HEK293 (cell line): Measurements from ENCODE around the gene PLXNA2.

Source experiments
- CTCF ChIA-PET: fragments of 350-600 bp; formaldehyde crosslinking; extraction: SDS; loops from one replicate; lab custom pipeline; 2021; ENCODE audit warnings: antibody characterized with exemption; lab: Yijun Ruan, JAX
- POLR2A ChIA-PET: fragments of 300-600 bp; formaldehyde crosslinking; extraction: SDS; loops from one replicate; lab custom pipeline; 2020; ENCODE audit warnings: antibody characterized with exemption, inconsistent platforms; lab: Yijun Ruan, JAX
- H3K27ac ChIP-seq: fragments of 200-500 bp; sonication (Bioruptor generic); 2 replicates; pipeline ENCODE4 v1.5.1; 2014; ENCODE audit warnings: low read depth, low read length, control low read depth, inconsistent platforms; ENCODE audit errors: extremely low read depth
- H3K36me3 ChIP-seq, 2 experiments: fragments of 200-500 bp in 1 of 2; sonication (Bioruptor generic) in 1 of 2; 1 replicate in 1 of 2; 2 replicates in 1 of 2; pipeline ENCODE4 v1.5.1; 2014 to 2017; ENCODE audit warnings: inconsistent platforms in 2 of 2, low read length in 2 of 2; ENCODE audit not compliant: control insufficient read depth in 2 of 2, insufficient read depth in 1 of 2
- H3K4me1 ChIP-seq: fragments of 200-500 bp; sonication (Bioruptor generic); 2 replicates; pipeline ENCODE4 v1.5.1; 2014; ENCODE audit warnings: mild to moderate bottlenecking, low read length, inconsistent platforms; ENCODE audit not compliant: control insufficient read depth, insufficient read depth
- H3K4me3 ChIP-seq: 2 replicates; pipeline ENCODE4 v1.5.1; 2011; ENCODE audit warnings: low read depth, mild to moderate bottlenecking, control low read depth, low read length, moderate library complexity
- H3K9me3 ChIP-seq: fragments of 200-500 bp; sonication (Bioruptor generic); 2 replicates; pipeline ENCODE4 v1.5.1; 2014; ENCODE audit warnings: low read depth, low read length, inconsistent platforms; ENCODE audit not compliant: control insufficient read depth, insufficient read depth
- GLI2 ChIP-seq: fragments of 450-650 bp; formaldehyde crosslinking; IDR thresholded peaks from 2 replicates; pipeline ENCODE4; 2017; ENCODE audit warnings: missing biosample characterization, missing genetic modification characterization, low read depth, borderline replicate concordance
- KLF10 ChIP-seq: fragments of 450-650 bp; IDR thresholded peaks from 2 replicates; pipeline ENCODE4 v1.5.1; 2018; ENCODE audit warnings: missing biosample characterization, mild to moderate bottlenecking, missing genetic modification characterization
- KLF7 ChIP-seq: fragments of 450-650 bp; formaldehyde crosslinking; IDR thresholded peaks from 2 replicates; pipeline ENCODE4 v1.5.1; 2016; ENCODE audit warnings: missing biosample characterization, missing genetic modification characterization, borderline replicate concordance
- MZF1 ChIP-seq: fragments of 450-650 bp; formaldehyde crosslinking; IDR thresholded peaks from 2 replicates; pipeline ENCODE4 v1.5.1; 2017; ENCODE audit warnings: missing biosample characterization, missing genetic modification characterization, borderline replicate concordance
- REPIN1 ChIP-seq: fragments of 450-650 bp; formaldehyde crosslinking; IDR thresholded peaks from 2 replicates; pipeline ENCODE4 v1.5.1; 2017; ENCODE audit warnings: missing biosample characterization, missing genetic modification characterization, low read depth
- SP2 ChIP-seq: fragments of 450-650 bp; formaldehyde crosslinking; IDR thresholded peaks from 2 replicates; pipeline ENCODE4 v1.5.1; 2016; ENCODE audit warnings: missing biosample characterization, missing genetic modification characterization
- WT1 ChIP-seq: fragments of 450-650 bp; formaldehyde crosslinking; IDR thresholded peaks from 2 replicates; pipeline ENCODE4 v1.5.1; 2016; ENCODE audit warnings: missing biosample characterization, missing genetic modification characterization
- ZBTB48 ChIP-seq: fragments of 450-650 bp; formaldehyde crosslinking; IDR thresholded peaks from 2 replicates; pipeline ENCODE4 v1.5.1; 2016; ENCODE audit warnings: missing biosample characterization, missing genetic modification characterization
- ZEB2 ChIP-seq: fragments of 450-650 bp; formaldehyde crosslinking; IDR thresholded peaks from 2 replicates; pipeline ENCODE4 v1.5.1; 2016; ENCODE audit warnings: missing biosample characterization, missing genetic modification characterization
- ZFP3 ChIP-seq: fragments of 450-650 bp; formaldehyde crosslinking; IDR thresholded peaks from 2 replicates; pipeline ENCODE4 v1.5.1; 2016; ENCODE audit warnings: low read depth, missing biosample characterization, missing genetic modification characterization
- ZIC2 ChIP-seq: fragments of 450-650 bp; formaldehyde crosslinking; IDR thresholded peaks from 2 replicates; pipeline ENCODE4 v1.5.1; 2016; ENCODE audit warnings: missing biosample characterization, missing genetic modification characterization
- ZNF138 ChIP-seq: fragments of 450-650 bp; formaldehyde crosslinking; IDR thresholded peaks from 2 replicates; pipeline ENCODE4 v1.5.1; 2016; ENCODE audit warnings: missing biosample characterization, missing genetic modification characterization, borderline replicate concordance
- ZNF146 ChIP-seq: fragments of 450-650 bp; formaldehyde crosslinking; IDR thresholded peaks from 2 replicates; pipeline ENCODE4 v1.5.1; 2016; ENCODE audit warnings: missing biosample characterization, missing genetic modification characterization
- ZNF174 ChIP-seq: fragments of 450-650 bp; formaldehyde crosslinking; IDR thresholded peaks from 2 replicates; pipeline ENCODE4 v1.5.0; 2017; ENCODE audit warnings: missing biosample characterization, mild to moderate bottlenecking, missing genetic modification characterization
- ZNF175 ChIP-seq: fragments of 450-650 bp; formaldehyde crosslinking; IDR thresholded peaks from 2 replicates; pipeline ENCODE4 v1.5.1; 2016; ENCODE audit warnings: missing biosample characterization, missing genetic modification characterization
- ZNF2 ChIP-seq: fragments of 450-650 bp; formaldehyde crosslinking; IDR thresholded peaks from 2 replicates; pipeline ENCODE4 v1.5.1; 2016; ENCODE audit warnings: missing biosample characterization, missing genetic modification characterization
- ZNF221 ChIP-seq: fragments of 450-650 bp; formaldehyde crosslinking; IDR thresholded peaks from 2 replicates; pipeline ENCODE4 v1.5.1; 2017; ENCODE audit warnings: missing biosample characterization, missing genetic modification characterization, borderline replicate concordance
- ZNF513 ChIP-seq: fragments of 450-650 bp; IDR thresholded peaks from 2 replicates; pipeline ENCODE4 v1.5.1; 2018; ENCODE audit warnings: missing biosample characterization, missing genetic modification characterization
- ZNF558 ChIP-seq: fragments of 450-650 bp; formaldehyde crosslinking; IDR thresholded peaks from 2 replicates; pipeline ENCODE4 v1.5.1; 2016; ENCODE audit warnings: missing biosample characterization, missing genetic modification characterization
- ZNF677 ChIP-seq: fragments of 450-650 bp; IDR thresholded peaks from 2 replicates; pipeline ENCODE4 v1.5.0; 2018; ENCODE audit warnings: missing biosample characterization, mild to moderate bottlenecking, missing genetic modification characterization, moderate library complexity
- ZNF776 ChIP-seq: fragments of 450-650 bp; formaldehyde crosslinking; IDR thresholded peaks from 2 replicates; pipeline ENCODE4 v1.5.0; 2017; ENCODE audit warnings: missing biosample characterization, missing genetic modification characterization, borderline replicate concordance
- ZNF837 ChIP-seq: fragments of 450-650 bp; formaldehyde crosslinking; IDR thresholded peaks from 2 replicates; pipeline ENCODE4 v1.5.1; 2016; ENCODE audit warnings: missing biosample characterization, missing genetic modification characterization
- TF ChIP-seq, protein P1 (sequence below): fragments of 450-650 bp; formaldehyde crosslinking; IDR thresholded peaks from 2 replicates; pipeline ENCODE4 v1.5.1; 2016; ENCODE audit warnings: missing biosample characterization, missing genetic modification characterization
- TF ChIP-seq, protein P2 (sequence below): fragments of 450-650 bp; formaldehyde crosslinking; IDR thresholded peaks from 2 replicates; pipeline ENCODE4 v1.5.1; 2016; ENCODE audit warnings: missing biosample characterization, missing genetic modification characterization
- TF ChIP-seq, protein P3 (sequence below): fragments of 450-650 bp; formaldehyde crosslinking; IDR thresholded peaks from 2 replicates; pipeline ENCODE4 v1.5.1; 2016; ENCODE audit warnings: missing biosample characterization, missing genetic modification characterization
- TF ChIP-seq, protein P4 (sequence below): fragments of 450-650 bp; formaldehyde crosslinking; conservative IDR thresholded peaks from 2 replicates; pipeline ENCODE4 v1.5.1; 2016; ENCODE audit warnings: low read depth, missing biosample characterization, missing genetic modification characterization

The PLXNA2 gene

GRCh38 chr1:208004851-208005250, 239.3 kb downstream of the PLXNA2 start:
- ChIA-PET POLR2A (no interaction called here), CTCF (interaction anchor here (0.6 kb wide), 1 partner anchor 1407 kb away, joined by 3 read pairs; no protein-coding TSS in a partner anchor)
- no peaks in the 10 kb centered on the region for H3K4me1 ChIP-seq
- H3K36me3 ChIP-seq: no peaks in the 10 kb centered on the region
- no peaks in the 10 kb centered on the region for H3K9me3 ChIP-seq
- no peak overlapping the region for H3K27ac ChIP-seq
- no peak overlapping the region for H3K4me3 ChIP-seq
- TF ChIP-seq KLF10 (tag by site-specific recombination): no peak
- no peak for TF ChIP-seq ZIC2 (tag by site-specific recombination)
- TF ChIP-seq ZNF146: no peak
- TF ChIP-seq, protein P1, sequence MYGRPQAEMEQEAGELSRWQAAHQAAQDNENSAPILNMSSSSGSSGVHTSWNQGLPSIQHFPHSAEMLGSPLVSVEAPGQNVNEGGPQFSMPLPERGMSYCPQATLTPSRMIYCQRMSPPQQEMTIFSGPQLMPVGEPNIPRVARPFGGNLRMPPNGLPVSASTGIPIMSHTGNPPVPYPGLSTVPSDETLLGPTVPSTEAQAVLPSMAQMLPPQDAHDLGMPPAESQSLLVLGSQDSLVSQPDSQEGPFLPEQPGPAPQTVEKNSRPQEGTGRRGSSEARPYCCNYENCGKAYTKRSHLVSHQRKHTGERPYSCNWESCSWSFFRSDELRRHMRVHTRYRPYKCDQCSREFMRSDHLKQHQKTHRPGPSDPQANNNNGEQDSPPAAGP (tag by site-specific recombination): no peak
- no peak for TF ChIP-seq ZNF174 (tag by site-specific recombination)
- TF ChIP-seq ZNF513 (tag by site-specific recombination): no peak
- no peak for TF ChIP-seq WT1
- TF ChIP-seq, protein P2, sequence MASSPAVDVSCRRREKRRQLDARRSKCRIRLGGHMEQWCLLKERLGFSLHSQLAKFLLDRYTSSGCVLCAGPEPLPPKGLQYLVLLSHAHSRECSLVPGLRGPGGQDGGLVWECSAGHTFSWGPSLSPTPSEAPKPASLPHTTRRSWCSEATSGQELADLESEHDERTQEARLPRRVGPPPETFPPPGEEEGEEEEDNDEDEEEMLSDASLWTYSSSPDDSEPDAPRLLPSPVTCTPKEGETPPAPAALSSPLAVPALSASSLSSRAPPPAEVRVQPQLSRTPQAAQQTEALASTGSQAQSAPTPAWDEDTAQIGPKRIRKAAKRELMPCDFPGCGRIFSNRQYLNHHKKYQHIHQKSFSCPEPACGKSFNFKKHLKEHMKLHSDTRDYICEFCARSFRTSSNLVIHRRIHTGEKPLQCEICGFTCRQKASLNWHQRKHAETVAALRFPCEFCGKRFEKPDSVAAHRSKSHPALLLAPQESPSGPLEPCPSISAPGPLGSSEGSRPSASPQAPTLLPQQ: no peak
- TF ChIP-seq ZBTB48: no peak
- no peak for TF ChIP-seq ZNF776 (tag by site-specific recombination)
- no peak for TF ChIP-seq ZEB2 (tag by site-specific recombination)
- TF ChIP-seq SP2 (tag by site-specific recombination): no peak
- no peak for TF ChIP-seq ZFP3 (tag by site-specific recombination)
- no peak for TF ChIP-seq KLF7
- TF ChIP-seq ZNF837 (tag by site-specific recombination): no peak
- TF ChIP-seq ZNF2 (tag by site-specific recombination): no peak
- TF ChIP-seq ZNF677 (tag by site-specific recombination): no peak
- TF ChIP-seq, protein P3, sequence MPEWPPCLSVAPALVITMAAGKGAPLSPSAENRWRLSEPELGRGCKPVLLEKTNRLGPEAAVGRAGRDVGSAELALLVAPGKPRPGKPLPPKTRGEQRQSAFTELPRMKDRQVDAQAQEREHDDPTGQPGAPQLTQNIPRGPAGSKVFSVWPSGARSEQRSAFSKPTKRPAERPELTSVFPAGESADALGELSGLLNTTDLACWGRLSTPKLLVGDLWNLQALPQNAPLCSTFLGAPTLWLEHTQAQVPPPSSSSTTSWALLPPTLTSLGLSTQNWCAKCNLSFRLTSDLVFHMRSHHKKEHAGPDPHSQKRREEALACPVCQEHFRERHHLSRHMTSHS (tag by site-specific recombination): no peak
- no peak for TF ChIP-seq ZNF558 (tag by site-specific recombination)

DNA sequence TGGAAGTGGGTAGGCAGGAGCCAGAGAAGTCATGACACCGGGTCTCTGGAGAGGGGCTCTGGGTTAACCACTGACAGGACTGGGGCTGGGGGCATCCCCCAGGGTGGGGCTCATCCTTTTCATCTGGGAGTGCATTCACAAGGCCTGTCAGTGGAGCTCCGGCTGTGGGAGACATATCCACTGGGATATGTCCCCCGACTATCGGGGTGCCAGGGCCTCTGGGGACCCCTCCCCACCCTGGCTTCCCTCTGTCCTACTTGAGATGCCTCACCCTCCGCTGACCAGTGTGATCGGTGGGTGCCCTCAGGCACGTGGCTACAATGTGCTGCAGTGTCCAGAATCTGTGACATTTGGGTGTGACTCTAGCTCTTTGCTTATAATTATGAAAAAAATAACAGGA, 240.9 kb downstream of the PLXNA2 start:
- Histone ChIP-seq H3K36me3 (no peaks in the 10 kb centered on the region), H3K4me3 (no peak overlapping the region), H3K27ac (no peak overlapping the region), H3K4me1 (no peaks in the 10 kb centered on the region), H3K9me3 (no peaks in the 10 kb centered on the region)
- POLR2A ChIA-PET: no interaction called here
- CTCF ChIA-PET: interaction anchor here (0.6 to 1.7 kb wide), 6 partner anchors 10 to 118 kb away, joined by 3 to 9 read pairs (median 4); no protein-coding TSS in a partner anchor
- no peak for TF ChIP-seq REPIN1 (tag by site-specific recombination)
- TF ChIP-seq KLF10 (tag by site-specific recombination): no peak
- TF ChIP-seq ZNF221 (tag by site-specific recombination): no peak
- no peak for TF ChIP-seq ZNF175
- no peak for TF ChIP-seq MZF1 (tag by site-specific recombination)
- TF ChIP-seq, protein P4, sequence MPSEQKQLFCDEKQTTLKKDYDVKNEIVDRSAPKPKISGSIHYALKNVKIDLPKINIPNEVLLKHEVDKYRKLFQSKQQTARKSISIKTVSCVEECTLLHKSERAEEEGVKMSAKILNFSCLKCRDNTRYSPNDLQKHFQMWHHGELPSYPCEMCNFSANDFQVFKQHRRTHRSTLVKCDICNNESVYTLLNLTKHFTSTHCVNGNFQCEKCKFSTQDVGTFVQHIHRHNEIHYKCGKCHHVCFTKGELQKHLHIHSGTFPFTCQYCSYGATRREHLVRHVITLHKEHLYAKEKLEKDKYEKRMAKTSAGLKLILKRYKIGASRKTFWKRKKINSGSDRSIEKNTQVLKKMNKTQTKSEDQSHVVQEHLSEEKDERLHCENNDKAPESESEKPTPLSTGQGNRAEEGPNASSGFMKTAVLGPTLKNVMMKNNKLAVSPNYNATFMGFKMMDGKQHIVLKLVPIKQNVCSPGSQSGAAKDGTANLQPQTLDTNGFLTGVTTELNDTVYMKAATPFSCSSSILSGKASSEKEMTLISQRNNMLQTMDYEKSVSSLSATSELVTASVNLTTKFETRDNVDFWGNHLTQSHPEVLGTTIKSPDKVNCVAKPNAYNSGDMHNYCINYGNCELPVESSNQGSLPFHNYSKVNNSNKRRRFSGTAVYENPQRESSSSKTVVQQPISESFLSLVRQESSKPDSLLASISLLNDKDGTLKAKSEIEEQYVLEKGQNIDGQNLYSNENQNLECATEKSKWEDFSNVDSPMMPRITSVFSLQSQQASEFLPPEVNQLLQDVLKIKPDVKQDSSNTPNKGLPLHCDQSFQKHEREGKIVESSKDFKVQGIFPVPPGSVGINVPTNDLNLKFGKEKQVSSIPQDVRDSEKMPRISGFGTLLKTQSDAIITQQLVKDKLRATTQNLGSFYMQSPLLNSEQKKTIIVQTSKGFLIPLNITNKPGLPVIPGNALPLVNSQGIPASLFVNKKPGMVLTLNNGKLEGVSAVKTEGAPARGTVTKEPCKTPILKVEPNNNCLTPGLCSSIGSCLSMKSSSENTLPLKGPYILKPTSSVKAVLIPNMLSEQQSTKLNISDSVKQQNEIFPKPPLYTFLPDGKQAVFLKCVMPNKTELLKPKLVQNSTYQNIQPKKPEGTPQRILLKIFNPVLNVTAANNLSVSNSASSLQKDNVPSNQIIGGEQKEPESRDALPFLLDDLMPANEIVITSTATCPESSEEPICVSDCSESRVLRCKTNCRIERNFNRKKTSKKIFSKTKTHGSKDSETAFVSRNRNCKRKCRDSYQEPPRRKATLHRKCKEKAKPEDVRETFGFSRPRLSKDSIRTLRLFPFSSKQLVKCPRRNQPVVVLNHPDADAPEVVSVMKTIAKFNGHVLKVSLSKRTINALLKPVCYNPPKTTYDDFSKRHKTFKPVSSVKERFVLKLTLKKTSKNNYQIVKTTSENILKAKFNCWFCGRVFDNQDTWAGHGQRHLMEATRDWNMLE (tag by site-specific recombination): no peak
- TF ChIP-seq GLI2: no peak
- TF ChIP-seq ZNF138: no peak
